Measurements from ENCODE around the gene IL4R. TPM values are rescaled to one million over a fixed set of nuclear protein-coding genes. Genes with fewer than 3 reads are reported as not detected.

Gene IL4R
- total RNA-seq, 3 donors from 2014 or later = 18.7 to 53.4 (median 51.8) TPM

- no peaks in the 10 kb centered on the region for H3K4me1 ChIP-seq
- no peak for TF ChIP-seq POLR2A (IDR thresholded peaks at IDR 0.05)
- TF ChIP-seq CTCF (IDR thresholded peaks at IDR 0.05) = no peak
- TF ChIP-seq POLR2AphosphoS5 (IDR thresholded peaks at IDR 0.05) = no peak
- H3K36me3 ChIP-seq = no peaks in the 10 kb centered on the region
- H3K4me3 ChIP-seq = no peak overlapping the region
- intact Hi-C loops (cut with DNase I; ENCODE audit: low total_unique reads) = no loop called here
- no peaks in the 10 kb centered on the region for H3K9me3 ChIP-seq
- DNase-seq (ENCODE audit: low spot score in 2 of 2) = no peak
- H3K27me3 ChIP-seq = no peaks in the 10 kb centered on the region
- H3K27ac ChIP-seq = no peak overlapping the region
Measured at GRCh38 chr16:27344721-27345120, 30.9 kb downstream of the IL4R start.

GRCh38 chr16:27345201-27345600 lies 31.4 kb downstream of the IL4R start:
- no peak overlapping the region for H3K27ac ChIP-seq
- H3K36me3 ChIP-seq = no peaks in the 10 kb centered on the region
- intact Hi-C loops (cut with DNase I; ENCODE audit: low total_unique reads) = no loop called here
- H3K4me3 ChIP-seq = no peak overlapping the region
- H3K9me3 ChIP-seq = no peaks in the 10 kb centered on the region
- DNase-seq (ENCODE audit: low spot score in 2 of 2) = no peak
- H3K27me3 ChIP-seq = no peaks in the 10 kb centered on the region
- H3K4me1 ChIP-seq = no peaks in the 10 kb centered on the region
- TF ChIP-seq CTCF (IDR thresholded peaks at IDR 0.05) = no peak
- TF ChIP-seq POLR2AphosphoS5 (IDR thresholded peaks at IDR 0.05) = no peak
- TF ChIP-seq POLR2A (IDR thresholded peaks at IDR 0.05) = no peak

- H3K4me3 ChIP-seq = no peak overlapping the region
- no peaks in the 10 kb centered on the region for H3K9me3 ChIP-seq
- TF ChIP-seq POLR2AphosphoS5 (IDR thresholded peaks at IDR 0.05) = no peak
- no peak for TF ChIP-seq POLR2A (IDR thresholded peaks at IDR 0.05)
- TF ChIP-seq CTCF (IDR thresholded peaks at IDR 0.05) = no peak
- H3K4me1 ChIP-seq = no peaks in the 10 kb centered on the region
- H3K27ac ChIP-seq = no peak overlapping the region
- H3K27me3 ChIP-seq = no peaks in the 10 kb centered on the region
- intact Hi-C loops (cut with DNase I; ENCODE audit: low total_unique reads) = no loop called here
- DNase-seq (ENCODE audit: low spot score in 2 of 2) = no peak
- no peaks in the 10 kb centered on the region for H3K36me3 ChIP-seq
Measured at GRCh38 chr16:27346819-27347218, 33.0 kb downstream of the IL4R start.

GRCh38 chr16:27347930-27348685 lies 34.3 kb downstream of the IL4R start:
- DNase-seq (ENCODE audit: low spot score in 2 of 2) = no peak
- TF ChIP-seq CTCF (IDR thresholded peaks at IDR 0.05) = no peak
- TF ChIP-seq POLR2AphosphoS5 (IDR thresholded peaks at IDR 0.05) = no peak
- TF ChIP-seq POLR2A (IDR thresholded peaks at IDR 0.05) = no peak
- H3K4me1 ChIP-seq = no peaks in the 10 kb centered on the region
- intact Hi-C loops (cut with DNase I; ENCODE audit: low total_unique reads) = no loop called here
- no peak overlapping the region for H3K4me3 ChIP-seq
- no peaks in the 10 kb centered on the region for H3K36me3 ChIP-seq
- H3K27me3 ChIP-seq = no peaks in the 10 kb centered on the region
- peak overlapping the region; percentile 39 to 46 for H3K27ac ChIP-seq
- H3K9me3 ChIP-seq = no peaks in the 10 kb centered on the region

- no peaks in the 10 kb centered on the region for H3K36me3 ChIP-seq
- DNase-seq (ENCODE audit: low spot score in 2 of 2) = no peak
- no peaks in the 10 kb centered on the region for H3K27me3 ChIP-seq
- no peak overlapping the region for H3K27ac ChIP-seq
- H3K9me3 ChIP-seq = no peaks in the 10 kb centered on the region
- no peak overlapping the region for H3K4me3 ChIP-seq
- no peak for TF ChIP-seq CTCF (IDR thresholded peaks at IDR 0.05)
- TF ChIP-seq POLR2AphosphoS5 (IDR thresholded peaks at IDR 0.05) = no peak
- no peak for TF ChIP-seq POLR2A (IDR thresholded peaks at IDR 0.05)
- no peaks in the 10 kb centered on the region for H3K4me1 ChIP-seq
- intact Hi-C loops (cut with DNase I; ENCODE audit: low total_unique reads) = no loop called here
Measured at GRCh38 chr16:27349276-27349675, 35.5 kb downstream of the IL4R start.
